CD14-positive monocyte (primary cell): ENCODE measurements around the gene DENND10. TPM values are rescaled to one million over a fixed set of nuclear protein-coding genes. Genes with fewer than 3 reads are reported as not detected.
"Not testable (repeated sequence)": the region's sequence is repeated elsewhere in the genome, so short reads cannot be mapped to it uniquely, and the experiment has no call there.

Source experiments
- DNase-seq, 3 donors: peaks; one replicate each; pipeline ENCODE4 v3.0.0-alpha.2; 2011 to 2022
- H2AFZ ChIP-seq: 2 replicates; pipeline ENCODE4 v1.6.0; 2012; ENCODE audit warnings: mild to moderate bottlenecking, low read depth, low read length, inconsistent platforms; ENCODE audit not compliant: insufficient read depth, poor library complexity, severe bottlenecking
- H3K27ac ChIP-seq, 2 donors: 1 replicate in 1 of 2; 2 replicates in 1 of 2; pipeline ENCODE4 v1.5.1; 2012 to 2013; ENCODE audit warnings: low read length in 2 of 2, control low read depth in 1 of 2, inconsistent platforms in 1 of 2, low read depth in 1 of 2, mild to moderate bottlenecking in 1 of 2
- H3K27me3 ChIP-seq, 2 donors: one replicate each; pipeline versions ENCODE4 v1.6.0 to v1.6.1; 2011 to 2013; ENCODE audit warnings: low read length in 2 of 2; ENCODE audit not compliant: control insufficient read depth in 2 of 2, insufficient read depth in 2 of 2
- H3K36me3 ChIP-seq, 2 donors: replicated peaks in 1 of 2; 1 replicate in 1 of 2; 2 replicates in 1 of 2; pipeline versions ENCODE4 v1.5.1 to v1.6.1; 2012 to 2013; ENCODE audit warnings: low read length in 2 of 2, control low read depth in 1 of 2, inconsistent platforms in 1 of 2, mild to moderate bottlenecking in 1 of 2; ENCODE audit not compliant: insufficient read depth in 2 of 2, control insufficient read depth in 1 of 2
- H3K4me1 ChIP-seq, 2 donors: 1 replicate in 1 of 2; 2 replicates in 1 of 2; pipeline versions ENCODE4 v1.5.1 to v1.6.1; 2012 to 2013; ENCODE audit warnings: low read length in 2 of 2, control low read depth in 1 of 2, inconsistent platforms in 1 of 2, mild to moderate bottlenecking in 1 of 2, moderate library complexity in 1 of 2; ENCODE audit not compliant: insufficient read depth in 2 of 2, control insufficient read depth in 1 of 2
- H3K4me2 ChIP-seq: replicated peaks from 2 replicates; pipeline ENCODE3; 2012; ENCODE audit warnings: low read length, moderate library complexity, mild to moderate bottlenecking; ENCODE audit not compliant: poor library complexity, severe bottlenecking; ENCODE audit errors: extremely low read depth
- H3K4me3 ChIP-seq, 3 experiments: fragments of 200-600 bp in 1 of 3; sonication (generic) in 1 of 3; replicated peaks in 1 of 3; 1 replicate in 2 of 3; 2 replicates in 1 of 3; pipeline ENCODE4 v1.5.1; 2011 to 2013; ENCODE audit warnings: low read length in 3 of 3, mild to moderate bottlenecking in 3 of 3, control low read depth in 2 of 3, low read depth in 2 of 3, inconsistent platforms in 1 of 3, moderate library complexity in 1 of 3
- H3K79me2 ChIP-seq: 2 replicates; pipeline ENCODE4 v1.6.0; 2012; ENCODE audit warnings: mild to moderate bottlenecking, control low read depth, inconsistent platforms, low read length, moderate library complexity; ENCODE audit not compliant: insufficient read depth
- H3K9ac ChIP-seq: 2 replicates; pipeline ENCODE4 v1.6.0; 2017; ENCODE audit warnings: low read length, mild to moderate bottlenecking; ENCODE audit not compliant: insufficient read depth, poor library complexity, severe bottlenecking
- H3K9me3 ChIP-seq, 2 donors: replicated peaks in 1 of 2; 1 replicate in 1 of 2; 2 replicates in 1 of 2; pipeline versions ENCODE4 v1.5.1 to v1.6.1; 2012 to 2013; ENCODE audit warnings: low read length in 2 of 2, control low read depth in 1 of 2; ENCODE audit not compliant: control insufficient read depth in 1 of 2, insufficient read depth in 1 of 2
- H4K20me1 ChIP-seq: 2 replicates; pipeline ENCODE4 v1.6.0; 2012; ENCODE audit warnings: mild to moderate bottlenecking, low read length, control low read depth, moderate library complexity; ENCODE audit not compliant: insufficient read depth
- H3K27ac Mint-ChIP-seq, 7 donors: one replicate each; pipeline ENCODE4 v1.8.0; 2020; ENCODE audit warnings: mild to moderate bottlenecking in 7 of 7, mixed read lengths in 7 of 7, moderate library complexity in 6 of 7, inconsistent platforms in 2 of 7
- H3K27me3 Mint-ChIP-seq, 3 donors: one replicate each; pipeline ENCODE4 v1.8.0; 2021 to 2022; ENCODE audit warnings: low read depth in 3 of 3, mild to moderate bottlenecking in 3 of 3, mixed read lengths in 3 of 3, moderate library complexity in 3 of 3, inconsistent platforms in 1 of 3
- H3K36me3 Mint-ChIP-seq, 2 donors: one replicate each; pipeline ENCODE4 v1.8.0; 2020; ENCODE audit warnings: mixed read lengths in 2 of 2, inconsistent platforms in 1 of 2, mild to moderate bottlenecking in 1 of 2
- H3K4me1 Mint-ChIP-seq: one replicate; pipeline ENCODE4 v1.8.0; 2020; ENCODE audit warnings: mild to moderate bottlenecking, mixed read lengths
- H3K4me3 Mint-ChIP-seq, 2 donors: one replicate each; pipeline ENCODE4 v1.8.0; 2020; ENCODE audit warnings: mild to moderate bottlenecking in 2 of 2, mixed read lengths in 2 of 2, moderate library complexity in 1 of 2
- H3K9me3 Mint-ChIP-seq, 7 donors: one replicate each; pipeline ENCODE4 v1.8.0; 2020 to 2022; ENCODE audit warnings: mixed read lengths in 7 of 7, mild to moderate bottlenecking in 6 of 7, moderate library complexity in 6 of 7, inconsistent platforms in 2 of 7
- WGBS: methylation state at CpG from one replicate; pipeline ENCODE4 v1.1.5; 2013; ENCODE audit warnings: missing lambda C conversion rate; ENCODE audit not compliant: insufficient coverage; 5-methylcytosine and 5-hydroxymethylcytosine counted together
- intact Hi-C, 2 donors: fragments of 100-400 bp; cut with micrococcal nuclease; formaldehyde crosslinking; loops; one replicate each; pipeline versions ENCODE4 v1.15.0 to v1.15.1; 2023
- polyA plus RNA-seq, 3 donors: library from polyadenylated mRNA; depleted of rRNA in 1 of 3; unstranded in 2 of 3; stranded (reverse) in 1 of 3; fragments of 300-500 nt in 2 of 3; fragments of >200 nt in 1 of 3; fragmentation: Illumina TruSeq in 2 of 3; gene quantifications; 1 replicate in 2 of 3; 2 replicates in 1 of 3; pipeline ENCODE4 v1.2.3, GENCODE V29; 2012 to 2021
- TF ChIP-seq, protein P1 (sequence below): fragments of 200-600 bp; IDR thresholded peaks from one replicate; pipeline ENCODE4 v1.8.0; 2022; ENCODE audit warnings: antibody characterized with exemption, mild to moderate bottlenecking

DENND10 gene
- polyA plus RNA-seq, 3 donors, result 129 to 188 (median 141) TPM

DNA sequence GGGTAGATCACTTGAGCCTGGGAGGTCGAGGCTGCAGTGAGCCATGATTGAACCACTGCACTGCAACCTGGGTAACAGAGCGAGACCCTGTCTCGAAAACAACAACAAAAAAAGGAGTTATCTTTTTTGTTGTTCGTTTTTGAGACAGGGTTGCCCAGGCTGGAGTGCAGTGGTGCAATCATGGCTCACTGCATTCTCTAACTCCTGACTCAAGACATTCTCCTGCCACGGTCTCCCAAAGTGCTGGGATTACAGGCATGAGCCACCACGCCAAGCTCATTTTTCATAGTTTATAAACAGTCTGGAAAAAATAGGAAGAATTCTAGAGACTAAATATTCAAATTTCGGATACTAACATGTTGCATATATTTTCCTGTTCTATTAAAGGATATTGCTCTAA is 32.2 kb downstream of the DENND10 start:
- H2AFZ ChIP-seq, result no peak overlapping the region
- intact Hi-C loops, result loop anchor here (5.0 to 10.0 kb wide), 2 partner anchors 51 to 136 kb away; partner anchors contain the start of gene EIF3A (in 1 of the 2)
- Mint-ChIP-seq H3K4me3 (peak overlapping the region in 1 of 2 donors; percentile 75), H3K9me3 (peaks cover 0 to 3% (median 0%) of the 10 kb centered on the region in 7 donors), H3K36me3 (peaks cover 41 to 50% of the 10 kb centered on the region in 2 donors), H3K4me1 (peaks cover 67% of the 10 kb centered on the region), H3K27ac (peak overlapping the region; percentile 93 to 99 (median 95)), H3K27me3 (peaks cover 0 to 3% (median 0%) of the 10 kb centered on the region in 3 donors)
- no peaks in the 10 kb centered on the region for H3K27me3 ChIP-seq
- H4K20me1 ChIP-seq, result no peaks in the 10 kb centered on the region
- TF ChIP-seq, protein P1, sequence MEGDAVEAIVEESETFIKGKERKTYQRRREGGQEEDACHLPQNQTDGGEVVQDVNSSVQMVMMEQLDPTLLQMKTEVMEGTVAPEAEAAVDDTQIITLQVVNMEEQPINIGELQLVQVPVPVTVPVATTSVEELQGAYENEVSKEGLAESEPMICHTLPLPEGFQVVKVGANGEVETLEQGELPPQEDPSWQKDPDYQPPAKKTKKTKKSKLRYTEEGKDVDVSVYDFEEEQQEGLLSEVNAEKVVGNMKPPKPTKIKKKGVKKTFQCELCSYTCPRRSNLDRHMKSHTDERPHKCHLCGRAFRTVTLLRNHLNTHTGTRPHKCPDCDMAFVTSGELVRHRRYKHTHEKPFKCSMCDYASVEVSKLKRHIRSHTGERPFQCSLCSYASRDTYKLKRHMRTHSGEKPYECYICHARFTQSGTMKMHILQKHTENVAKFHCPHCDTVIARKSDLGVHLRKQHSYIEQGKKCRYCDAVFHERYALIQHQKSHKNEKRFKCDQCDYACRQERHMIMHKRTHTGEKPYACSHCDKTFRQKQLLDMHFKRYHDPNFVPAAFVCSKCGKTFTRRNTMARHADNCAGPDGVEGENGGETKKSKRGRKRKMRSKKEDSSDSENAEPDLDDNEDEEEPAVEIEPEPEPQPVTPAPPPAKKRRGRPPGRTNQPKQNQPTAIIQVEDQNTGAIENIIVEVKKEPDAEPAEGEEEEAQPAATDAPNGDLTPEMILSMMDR, result no peak
- H3K79me2 ChIP-seq, result peaks cover 37% of the 10 kb centered on the region
- H3K9ac ChIP-seq, result peak overlapping the region; percentile 54
- peaks cover 18 to 41% of the 10 kb centered on the region in 2 donors for H3K36me3 ChIP-seq
- H3K4me1 ChIP-seq, result peaks cover 72 to 73% of the 10 kb centered on the region in 2 donors
- peak in 1 of 3 donors; percentile 42 for DNase-seq
- H3K9me3 ChIP-seq, result no peaks in the 10 kb centered on the region
- WGBS, result 20% methylated on average over 1 of the region's 7 CpGs
- peak overlapping the region; percentile 91 to 94 for H3K27ac ChIP-seq
- peak overlapping the region; percentile 42 for H3K4me2 ChIP-seq
- H3K4me3 ChIP-seq, result peak overlapping the region in 1 of 3 experiments; percentile 60

- not testable (repeated sequence) for H3K4me3 ChIP-seq, H4K20me1 ChIP-seq, H3K9me3 ChIP-seq, DNase-seq, H3K27ac ChIP-seq, H3K4me3 Mint-ChIP-seq, H2AFZ ChIP-seq, H3K27me3 ChIP-seq, H3K9ac ChIP-seq, H3K4me2 ChIP-seq, H3K27me3 Mint-ChIP-seq, H3K9me3 Mint-ChIP-seq
- peaks cover 30% of the 10 kb centered on the region for H3K79me2 ChIP-seq
- H3K36me3 ChIP-seq, result peaks cover 14 to 41% of the 10 kb centered on the region in 2 donors
- peak overlapping the region in 6 of 7 donors; percentile 75 to 91 (median 88) for H3K27ac Mint-ChIP-seq
- intact Hi-C loops, result loop anchor here (5.0 to 10.0 kb wide), 2 partner anchors 53 to 134 kb away; partner anchors contain the start of gene EIF3A (in 1 of the 2)
- 74% methylated on average over 4 of the region's 8 CpGs for WGBS
- peaks cover 35 to 42% of the 10 kb centered on the region in 2 donors for H3K36me3 Mint-ChIP-seq
- H3K4me1 Mint-ChIP-seq, result peaks cover 51% of the 10 kb centered on the region
- peaks cover 54 to 55% of the 10 kb centered on the region in 2 donors for H3K4me1 ChIP-seq
Measured at GRCh38 chr10:119137878-119138277, 34.0 kb downstream of the DENND10 start.
